H1 (cell line): ENCODE measurements around the gene CCDC178. TPM values are rescaled to one million over a fixed set of nuclear protein-coding genes. Genes with fewer than 3 reads are reported as not detected.

ENCODE experiments used
- ASH2L ChIP-seq: fragments of 200-600, 300-600 bp; sonication (generic); IDR thresholded peaks from one replicate; pipeline ENCODE4 v1.7.1; 2017; ENCODE audit warnings: low read length
- BCL11A ChIP-seq, 2 experiments: IDR thresholded peaks; one replicate each; pipeline ENCODE4 v1.6.1; 2011; ENCODE audit warnings: low read depth in 2 of 2, low read length in 2 of 2, mild to moderate bottlenecking in 2 of 2
- CHD7 ChIP-seq: fragments of 300-600 bp; sonication (generic); IDR thresholded peaks from 2 replicates; pipeline ENCODE4 v1.7.1; 2012; ENCODE audit warnings: low read length, moderate library complexity, mild to moderate bottlenecking, inconsistent platforms; ENCODE audit not compliant: insufficient replicate concordance
- CTBP2 ChIP-seq: IDR thresholded peaks from 2 replicates; pipeline ENCODE4 v1.7.0; 2011; ENCODE audit warnings: borderline replicate concordance, mild to moderate bottlenecking, moderate library complexity, mixed read lengths, low read length; ENCODE audit not compliant: insufficient read depth, insufficient read length
- KDM1A ChIP-seq: fragments of 200-600, 300-600 bp; sonication (generic); IDR thresholded peaks from 2 replicates; pipeline ENCODE4 v1.7.1; 2016; ENCODE audit warnings: mild to moderate bottlenecking, low read length, borderline replicate concordance
- POLR2A ChIP-seq, 2 experiments: IDR thresholded peaks; 1 replicate in 1 of 2; 2 replicates in 1 of 2; pipeline ENCODE4 v1.6.1; 2011; ENCODE audit warnings: low read depth in 2 of 2, low read length in 2 of 2, mild to moderate bottlenecking in 2 of 2; ENCODE audit errors: control extremely low read depth in 1 of 2
- RNF2 ChIP-seq: fragments of 200-900, 300-1000 bp; sonication (generic); IDR thresholded peaks from 2 replicates; pipeline ENCODE4 v1.7.1; 2016; ENCODE audit warnings: borderline replicate concordance, low read depth, mild to moderate bottlenecking, antibody characterized with exemption, low read length; ENCODE audit not compliant: poor library complexity, severe bottlenecking; ENCODE audit errors: missing control alignments
- SP2 ChIP-seq: IDR thresholded peaks from 2 replicates; pipeline ENCODE4 v1.6.1; 2012; ENCODE audit warnings: mild to moderate bottlenecking, low read length, inconsistent platforms
- SUZ12 ChIP-seq: fragments of 200-600 bp; sonication (generic); IDR thresholded peaks from 2 replicates; pipeline ENCODE4 v1.6.1; 2012; ENCODE audit warnings: mild to moderate bottlenecking, inconsistent platforms, low read length, moderate library complexity, mixed read lengths
- TAF7 ChIP-seq: optimal IDR thresholded peaks from 2 replicates; pipeline ENCODE3; 2011; ENCODE audit warnings: low read depth, mild to moderate bottlenecking, inconsistent platforms, low read length, moderate library complexity, borderline replicate concordance
- TCF12 ChIP-seq: IDR thresholded peaks from 2 replicates; pipeline ENCODE4 v1.6.1; 2011; ENCODE audit warnings: low read depth, mild to moderate bottlenecking, low read length
- polyA plus RNA-seq, 7 experiments: library from polyadenylated mRNA; depleted of rRNA in 3 of 7; stranded (reverse) in 5 of 7; unstranded in 2 of 7; fragments of >200 nt in 5 of 7; fragments of 200-250 nt in 2 of 7; gene quantifications; 1 replicate in 5 of 7; 2 replicates in 1 of 7; 4 replicates in 1 of 7; pipeline versions ENCODE4 v1.2.1 to v1.2.3, GENCODE V29; 2011 to 2013; ENCODE audit warnings: missing spikeins in 2 of 7, mixed read lengths in 2 of 7
- total RNA-seq: library from RNA; stranded (reverse); fragmentation: NEBNext Ultra II Directional; extraction: Animal tissue kit (Norgen Biotek cat#: 25700); gene quantifications from 2 replicates; pipeline ENCODE4 v1.2.1, GENCODE V29; 2021

Gene CCDC178
- total and polyA plus RNA-seq, 2 of the 8 experiments (the other 6 are each of a cell fraction or from before 2014, with no cell fraction given) = not detected

DNA sequence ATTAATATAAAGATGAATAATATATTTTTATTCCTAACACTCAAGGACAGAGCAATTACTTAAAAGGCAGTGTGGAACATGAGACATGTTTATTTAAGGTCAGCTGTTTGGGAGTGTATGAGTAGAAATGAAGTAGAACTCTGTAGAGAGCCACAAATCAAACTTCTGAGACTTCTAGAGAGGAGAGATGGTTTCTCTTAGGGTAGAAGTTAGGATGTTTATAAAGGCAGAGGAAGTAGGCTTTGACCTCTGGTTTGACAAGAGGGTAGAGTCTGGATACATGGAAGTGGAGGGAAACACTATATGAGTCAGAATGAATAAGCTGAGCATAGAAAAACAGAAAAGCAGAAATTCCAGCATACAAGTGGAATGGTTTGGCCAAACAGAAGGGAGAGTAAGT, 405.6 kb downstream of the CCDC178 start (continued):
- TF ChIP-seq CHD7 (no peak), BCL11A (IDR thresholded peaks at IDR 0.05; ENCODE audit: low read depth in 2 of 2, low read length in 2 of 2) (no peak), ASH2L (no peak), KDM1A (no peak), SUZ12 (no peak), TCF12 (no peak), RNF2 (no peak), POLR2A (IDR thresholded peaks at IDR 0.05; ENCODE audit: control extremely low read depth in 1 of 2, low read depth in 2 of 2, low read length in 2 of 2) (no peak), SP2 (no peak), CTBP2 (no peak), TAF7 (no peak)
